Measurements from ENCODE around the gene SHISA2.

Gene SHISA2

GRCh38 chr13:26045142-26045541, 6.7 kb downstream of the SHISA2 start:
- Histone ChIP-seq H2AFZ (ENCODE audit: low read depth, low read length, severe bottlenecking) (no peak overlapping the region), H3K27ac (ENCODE audit: low read depth, low read length) (no peak overlapping the region), H3K27me3 (ENCODE audit: low read length) (no peaks in the 10 kb centered on the region), H3F3A (ENCODE audit: insufficient read depth) (no peaks in the 10 kb centered on the region), H3K4me3 (ENCODE audit: insufficient read depth, low read length, poor library complexity, severe bottlenecking) (no peak overlapping the region), H3K4me2 (ENCODE audit: low read depth, low read length, poor library complexity, severe bottlenecking) (no peak overlapping the region), H3K9me2 (replicated peaks; ENCODE audit: insufficient read depth, low read length) (no peaks in the 10 kb centered on the region), H3K36me3 (ENCODE audit: low read length) (no peaks in the 10 kb centered on the region), H3K9me3 (ENCODE audit: insufficient read depth, low read length) (no peaks in the 10 kb centered on the region), H4K20me1 (ENCODE audit: low read depth, low read length) (no peaks in the 10 kb centered on the region), H3K9ac (ENCODE audit: low read length) (no peak overlapping the region), H3K79me2 (ENCODE audit: insufficient read depth, low read length) (no peaks in the 10 kb centered on the region)
- TF ChIP-seq, protein P1, sequence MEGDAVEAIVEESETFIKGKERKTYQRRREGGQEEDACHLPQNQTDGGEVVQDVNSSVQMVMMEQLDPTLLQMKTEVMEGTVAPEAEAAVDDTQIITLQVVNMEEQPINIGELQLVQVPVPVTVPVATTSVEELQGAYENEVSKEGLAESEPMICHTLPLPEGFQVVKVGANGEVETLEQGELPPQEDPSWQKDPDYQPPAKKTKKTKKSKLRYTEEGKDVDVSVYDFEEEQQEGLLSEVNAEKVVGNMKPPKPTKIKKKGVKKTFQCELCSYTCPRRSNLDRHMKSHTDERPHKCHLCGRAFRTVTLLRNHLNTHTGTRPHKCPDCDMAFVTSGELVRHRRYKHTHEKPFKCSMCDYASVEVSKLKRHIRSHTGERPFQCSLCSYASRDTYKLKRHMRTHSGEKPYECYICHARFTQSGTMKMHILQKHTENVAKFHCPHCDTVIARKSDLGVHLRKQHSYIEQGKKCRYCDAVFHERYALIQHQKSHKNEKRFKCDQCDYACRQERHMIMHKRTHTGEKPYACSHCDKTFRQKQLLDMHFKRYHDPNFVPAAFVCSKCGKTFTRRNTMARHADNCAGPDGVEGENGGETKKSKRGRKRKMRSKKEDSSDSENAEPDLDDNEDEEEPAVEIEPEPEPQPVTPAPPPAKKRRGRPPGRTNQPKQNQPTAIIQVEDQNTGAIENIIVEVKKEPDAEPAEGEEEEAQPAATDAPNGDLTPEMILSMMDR (IDR thresholded peaks at IDR 0.05; ENCODE audit: insufficient read depth, low read length, poor library complexity, severe bottlenecking), result no peak
- no peak for TF ChIP-seq EZH2phosphoT487 (conservative IDR thresholded peaks at IDR 0.05; ENCODE audit: low read length)

DNA sequence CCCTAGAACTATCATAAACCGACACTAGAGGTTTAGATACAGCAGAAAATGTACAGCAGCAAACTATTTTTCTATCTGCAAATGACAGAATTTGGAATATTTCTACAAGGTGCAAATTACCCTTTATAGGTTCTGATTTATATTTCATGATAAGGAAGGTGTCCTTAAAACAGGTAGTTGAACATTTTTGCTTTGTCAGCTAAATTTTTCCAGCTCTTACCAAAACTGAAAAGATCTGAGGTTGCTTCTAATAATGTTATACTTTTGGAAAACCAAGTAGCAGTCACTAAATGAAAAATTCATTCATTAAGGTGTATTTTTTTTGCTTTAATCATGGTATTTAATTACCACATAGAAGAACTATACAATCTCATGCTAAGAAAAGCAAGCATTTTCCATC, 9.0 kb downstream of the SHISA2 start:
- Histone ChIP-seq H3K27me3 (ENCODE audit: low read length) (no peaks in the 10 kb centered on the region), H2AFZ (ENCODE audit: low read depth, low read length, severe bottlenecking) (no peak overlapping the region), H3K79me2 (ENCODE audit: insufficient read depth, low read length) (no peaks in the 10 kb centered on the region)

DNA sequence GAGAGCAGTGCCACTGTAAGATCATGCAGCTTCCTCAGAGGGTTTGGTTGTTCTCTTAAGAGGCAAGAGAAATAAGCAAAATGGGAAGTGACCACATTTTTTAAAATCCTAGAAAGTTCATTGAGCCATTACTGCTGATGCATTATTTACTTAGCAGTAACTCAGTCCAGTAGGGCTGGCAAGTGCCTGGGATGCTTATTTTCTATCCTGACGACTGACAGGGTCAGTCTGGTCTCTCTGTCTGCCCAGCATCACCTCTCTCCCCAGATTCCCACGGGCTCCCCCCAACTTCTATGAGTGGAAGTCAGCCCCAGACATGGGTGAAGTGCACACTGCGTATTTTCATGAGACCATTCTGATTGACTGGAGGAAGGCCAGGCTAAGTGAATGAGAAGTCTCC, 10.4 kb downstream of the SHISA2 start:
- no peaks in the 10 kb centered on the region for H4K20me1 ChIP-seq (ENCODE audit: low read depth, low read length)
- no peak overlapping the region for H2AFZ ChIP-seq (ENCODE audit: low read depth, low read length, severe bottlenecking)
- H3F3A ChIP-seq (ENCODE audit: insufficient read depth), result no peaks in the 10 kb centered on the region
- TF ChIP-seq, protein P1 (IDR thresholded peaks at IDR 0.05; ENCODE audit: insufficient read depth, low read length, poor library complexity, severe bottlenecking), result no peak
- TF ChIP-seq EZH2phosphoT487 (conservative IDR thresholded peaks at IDR 0.05; ENCODE audit: low read length), result no peak
- no peak overlapping the region for H3K4me2 ChIP-seq (ENCODE audit: low read depth, low read length, poor library complexity, severe bottlenecking)
- H3K27ac ChIP-seq (ENCODE audit: low read depth, low read length), result no peak overlapping the region
- no peak overlapping the region for H3K4me3 ChIP-seq (ENCODE audit: insufficient read depth, low read length, poor library complexity, severe bottlenecking)
- H3K79me2 ChIP-seq (ENCODE audit: insufficient read depth, low read length), result no peaks in the 10 kb centered on the region
- no peak overlapping the region for H3K9ac ChIP-seq (ENCODE audit: low read length)
- no peaks in the 10 kb centered on the region for H3K9me2 ChIP-seq (replicated peaks; ENCODE audit: insufficient read depth, low read length)
- H3K36me3 ChIP-seq (ENCODE audit: low read length), result no peaks in the 10 kb centered on the region
- H3K9me3 ChIP-seq (ENCODE audit: insufficient read depth, low read length), result no peaks in the 10 kb centered on the region
- no peaks in the 10 kb centered on the region for H3K27me3 ChIP-seq (ENCODE audit: low read length)

More for the DNA sequence above, 9.0 kb downstream of the SHISA2 start:
- no peaks in the 10 kb centered on the region for H3F3A ChIP-seq (ENCODE audit: insufficient read depth)
- no peaks in the 10 kb centered on the region for H3K9me3 ChIP-seq (ENCODE audit: insufficient read depth, low read length)
- H4K20me1 ChIP-seq (ENCODE audit: low read depth, low read length), result no peaks in the 10 kb centered on the region
- no peak overlapping the region for H3K27ac ChIP-seq (ENCODE audit: low read depth, low read length)
- H3K4me3 ChIP-seq (ENCODE audit: insufficient read depth, low read length, poor library complexity, severe bottlenecking), result no peak overlapping the region
- no peak overlapping the region for H3K9ac ChIP-seq (ENCODE audit: low read length)
- TF ChIP-seq, protein P1 (IDR thresholded peaks at IDR 0.05; ENCODE audit: insufficient read depth, low read length, poor library complexity, severe bottlenecking), result no peak
- no peak for TF ChIP-seq EZH2phosphoT487 (conservative IDR thresholded peaks at IDR 0.05; ENCODE audit: low read length)
- no peaks in the 10 kb centered on the region for H3K36me3 ChIP-seq (ENCODE audit: low read length)
- H3K9me2 ChIP-seq (replicated peaks; ENCODE audit: insufficient read depth, low read length), result no peaks in the 10 kb centered on the region
- no peak overlapping the region for H3K4me2 ChIP-seq (ENCODE audit: low read depth, low read length, poor library complexity, severe bottlenecking)

All from SU-DHL-6 (cell line).